Measurements from ENCODE around the gene TMEM94.

DNA sequence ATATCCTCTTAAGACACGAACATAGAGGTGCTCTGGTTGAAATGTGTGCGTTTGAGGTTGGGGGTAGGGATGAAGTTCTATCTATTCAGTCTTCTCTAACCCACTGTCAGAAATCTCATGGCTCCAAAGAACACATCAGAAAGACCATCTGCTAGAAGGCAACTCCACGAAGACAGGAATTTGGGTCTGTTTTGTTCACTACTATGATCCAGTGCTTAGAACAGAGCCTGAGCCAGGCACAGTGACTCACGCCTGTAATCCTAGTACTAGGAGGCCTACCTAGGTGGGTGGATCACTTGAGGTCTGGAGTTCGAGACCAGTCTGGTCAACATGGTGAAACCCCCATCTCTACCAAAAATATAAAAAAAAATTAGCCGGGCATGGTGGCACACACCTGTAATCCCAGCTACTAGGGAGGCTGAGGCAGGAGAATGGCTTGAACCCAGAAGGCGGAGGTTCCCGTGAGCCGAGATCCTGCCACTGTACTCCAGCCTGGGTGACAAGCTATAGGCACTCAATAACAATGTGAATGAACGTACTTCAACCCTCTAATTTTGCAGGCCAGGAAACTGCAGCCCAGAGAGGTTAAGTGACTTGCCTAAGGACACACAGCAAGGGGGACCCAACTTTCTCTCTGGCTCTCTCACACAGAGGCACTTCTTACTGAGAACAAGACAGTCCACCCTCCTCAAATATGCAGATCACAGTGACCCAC, 56.6 kb downstream of the TMEM94 start:
- TF ChIP-seq ZNF146 (tag by site-specific recombination; IDR thresholded peaks at IDR 0.05) (no peak), SP2 (tag by site-specific recombination; IDR thresholded peaks at IDR 0.05) (no peak), ZNF621 (tag by site-specific recombination; IDR thresholded peaks at IDR 0.05) (no peak)
- TF ChIP-seq, protein P1, sequence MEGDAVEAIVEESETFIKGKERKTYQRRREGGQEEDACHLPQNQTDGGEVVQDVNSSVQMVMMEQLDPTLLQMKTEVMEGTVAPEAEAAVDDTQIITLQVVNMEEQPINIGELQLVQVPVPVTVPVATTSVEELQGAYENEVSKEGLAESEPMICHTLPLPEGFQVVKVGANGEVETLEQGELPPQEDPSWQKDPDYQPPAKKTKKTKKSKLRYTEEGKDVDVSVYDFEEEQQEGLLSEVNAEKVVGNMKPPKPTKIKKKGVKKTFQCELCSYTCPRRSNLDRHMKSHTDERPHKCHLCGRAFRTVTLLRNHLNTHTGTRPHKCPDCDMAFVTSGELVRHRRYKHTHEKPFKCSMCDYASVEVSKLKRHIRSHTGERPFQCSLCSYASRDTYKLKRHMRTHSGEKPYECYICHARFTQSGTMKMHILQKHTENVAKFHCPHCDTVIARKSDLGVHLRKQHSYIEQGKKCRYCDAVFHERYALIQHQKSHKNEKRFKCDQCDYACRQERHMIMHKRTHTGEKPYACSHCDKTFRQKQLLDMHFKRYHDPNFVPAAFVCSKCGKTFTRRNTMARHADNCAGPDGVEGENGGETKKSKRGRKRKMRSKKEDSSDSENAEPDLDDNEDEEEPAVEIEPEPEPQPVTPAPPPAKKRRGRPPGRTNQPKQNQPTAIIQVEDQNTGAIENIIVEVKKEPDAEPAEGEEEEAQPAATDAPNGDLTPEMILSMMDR (tag by site-specific recombination; IDR thresholded peaks at IDR 0.05), result no peak
